ENCODE measurements around the gene HPS4. TPM values are rescaled to one million over a fixed set of nuclear protein-coding genes. Genes with fewer than 3 reads are reported as not detected.

The HPS4 gene
- total RNA-seq, 1 experiment from 2014 or later: 48.1 TPM

DNA sequence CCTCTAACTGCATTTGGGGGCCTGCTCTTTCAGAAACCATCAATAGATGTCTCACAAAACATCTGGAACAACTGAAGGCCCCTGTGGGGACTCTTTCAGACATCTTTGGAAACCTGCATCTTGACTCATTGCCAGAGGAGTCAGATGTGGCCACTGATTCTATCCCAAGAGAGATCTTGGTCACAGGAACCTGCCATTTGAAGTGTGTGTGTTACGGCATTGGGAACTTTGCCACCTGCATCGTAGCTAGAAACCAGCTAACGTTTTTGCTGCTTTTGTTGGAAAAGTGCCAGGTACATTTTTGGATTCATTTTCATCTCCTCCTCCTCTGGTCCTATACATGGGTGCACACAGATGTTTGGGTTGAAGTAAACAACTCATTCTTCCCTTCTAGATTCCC is 4.4 kb upstream of the HPS4 start (continued):
- no peak for TF ChIP-seq HMGA2 (CRISPR knock-in tag; IDR thresholded peaks at IDR 0.05)
- TF ChIP-seq MXD4 (CRISPR knock-in tag; IDR thresholded peaks at IDR 0.05; ENCODE audit: borderline replicate concordance): no peak
- no peak for TF ChIP-seq RORB (CRISPR knock-in tag; IDR thresholded peaks at IDR 0.05)
- TF ChIP-seq ESRRA (CRISPR knock-in tag; IDR thresholded peaks at IDR 0.05; ENCODE audit: borderline replicate concordance): no peak
- no peak for TF ChIP-seq ZNF232 (CRISPR knock-in tag; IDR thresholded peaks at IDR 0.05)
- TF ChIP-seq, protein P1, sequence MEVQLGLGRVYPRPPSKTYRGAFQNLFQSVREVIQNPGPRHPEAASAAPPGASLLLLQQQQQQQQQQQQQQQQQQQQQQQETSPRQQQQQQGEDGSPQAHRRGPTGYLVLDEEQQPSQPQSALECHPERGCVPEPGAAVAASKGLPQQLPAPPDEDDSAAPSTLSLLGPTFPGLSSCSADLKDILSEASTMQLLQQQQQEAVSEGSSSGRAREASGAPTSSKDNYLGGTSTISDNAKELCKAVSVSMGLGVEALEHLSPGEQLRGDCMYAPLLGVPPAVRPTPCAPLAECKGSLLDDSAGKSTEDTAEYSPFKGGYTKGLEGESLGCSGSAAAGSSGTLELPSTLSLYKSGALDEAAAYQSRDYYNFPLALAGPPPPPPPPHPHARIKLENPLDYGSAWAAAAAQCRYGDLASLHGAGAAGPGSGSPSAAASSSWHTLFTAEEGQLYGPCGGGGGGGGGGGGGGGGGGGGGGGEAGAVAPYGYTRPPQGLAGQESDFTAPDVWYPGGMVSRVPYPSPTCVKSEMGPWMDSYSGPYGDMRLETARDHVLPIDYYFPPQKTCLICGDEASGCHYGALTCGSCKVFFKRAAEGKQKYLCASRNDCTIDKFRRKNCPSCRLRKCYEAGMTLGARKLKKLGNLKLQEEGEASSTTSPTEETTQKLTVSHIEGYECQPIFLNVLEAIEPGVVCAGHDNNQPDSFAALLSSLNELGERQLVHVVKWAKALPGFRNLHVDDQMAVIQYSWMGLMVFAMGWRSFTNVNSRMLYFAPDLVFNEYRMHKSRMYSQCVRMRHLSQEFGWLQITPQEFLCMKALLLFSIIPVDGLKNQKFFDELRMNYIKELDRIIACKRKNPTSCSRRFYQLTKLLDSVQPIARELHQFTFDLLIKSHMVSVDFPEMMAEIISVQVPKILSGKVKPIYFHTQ (CRISPR knock-in tag; IDR thresholded peaks at IDR 0.05): no peak

DNA sequence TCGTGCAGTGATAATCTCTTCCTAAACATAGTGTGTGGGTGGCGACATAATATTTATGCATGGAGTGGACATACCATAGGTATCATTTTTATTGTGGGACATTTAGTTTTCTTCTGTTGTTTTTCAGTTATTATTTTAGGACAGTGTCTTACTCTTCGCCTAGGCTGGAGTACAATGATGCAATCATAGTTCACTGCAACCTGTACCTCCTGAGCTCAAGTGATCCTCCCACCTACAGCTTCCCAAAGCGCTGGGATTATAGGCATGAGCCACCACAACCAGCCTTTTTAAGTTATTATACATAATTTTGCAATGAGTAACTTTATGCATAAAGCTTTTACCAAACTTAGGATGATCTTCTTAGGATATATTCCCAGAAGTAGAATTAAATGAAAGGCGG is 2.8 kb upstream of the HPS4 start:
- H3K27me3 Mint-ChIP-seq (ENCODE audit: low read depth): no peaks in the 10 kb centered on the region
- H3K4me3 Mint-ChIP-seq: no peak overlapping the region
- TF ChIP-seq, protein P2, sequence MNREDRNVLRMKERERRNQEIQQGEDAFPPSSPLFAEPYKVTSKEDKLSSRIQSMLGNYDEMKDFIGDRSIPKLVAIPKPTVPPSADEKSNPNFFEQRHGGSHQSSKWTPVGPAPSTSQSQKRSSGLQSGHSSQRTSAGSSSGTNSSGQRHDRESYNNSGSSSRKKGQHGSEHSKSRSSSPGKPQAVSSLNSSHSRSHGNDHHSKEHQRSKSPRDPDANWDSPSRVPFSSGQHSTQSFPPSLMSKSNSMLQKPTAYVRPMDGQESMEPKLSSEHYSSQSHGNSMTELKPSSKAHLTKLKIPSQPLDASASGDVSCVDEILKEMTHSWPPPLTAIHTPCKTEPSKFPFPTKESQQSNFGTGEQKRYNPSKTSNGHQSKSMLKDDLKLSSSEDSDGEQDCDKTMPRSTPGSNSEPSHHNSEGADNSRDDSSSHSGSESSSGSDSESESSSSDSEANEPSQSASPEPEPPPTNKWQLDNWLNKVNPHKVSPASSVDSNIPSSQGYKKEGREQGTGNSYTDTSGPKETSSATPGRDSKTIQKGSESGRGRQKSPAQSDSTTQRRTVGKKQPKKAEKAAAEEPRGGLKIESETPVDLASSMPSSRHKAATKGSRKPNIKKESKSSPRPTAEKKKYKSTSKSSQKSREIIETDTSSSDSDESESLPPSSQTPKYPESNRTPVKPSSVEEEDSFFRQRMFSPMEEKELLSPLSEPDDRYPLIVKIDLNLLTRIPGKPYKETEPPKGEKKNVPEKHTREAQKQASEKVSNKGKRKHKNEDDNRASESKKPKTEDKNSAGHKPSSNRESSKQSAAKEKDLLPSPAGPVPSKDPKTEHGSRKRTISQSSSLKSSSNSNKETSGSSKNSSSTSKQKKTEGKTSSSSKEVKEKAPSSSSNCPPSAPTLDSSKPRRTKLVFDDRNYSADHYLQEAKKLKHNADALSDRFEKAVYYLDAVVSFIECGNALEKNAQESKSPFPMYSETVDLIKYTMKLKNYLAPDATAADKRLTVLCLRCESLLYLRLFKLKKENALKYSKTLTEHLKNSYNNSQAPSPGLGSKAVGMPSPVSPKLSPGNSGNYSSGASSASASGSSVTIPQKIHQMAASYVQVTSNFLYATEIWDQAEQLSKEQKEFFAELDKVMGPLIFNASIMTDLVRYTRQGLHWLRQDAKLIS (CRISPR knock-in tag; IDR thresholded peaks at IDR 0.05; ENCODE audit: borderline replicate concordance): no peak
- TF ChIP-seq, protein P3, sequence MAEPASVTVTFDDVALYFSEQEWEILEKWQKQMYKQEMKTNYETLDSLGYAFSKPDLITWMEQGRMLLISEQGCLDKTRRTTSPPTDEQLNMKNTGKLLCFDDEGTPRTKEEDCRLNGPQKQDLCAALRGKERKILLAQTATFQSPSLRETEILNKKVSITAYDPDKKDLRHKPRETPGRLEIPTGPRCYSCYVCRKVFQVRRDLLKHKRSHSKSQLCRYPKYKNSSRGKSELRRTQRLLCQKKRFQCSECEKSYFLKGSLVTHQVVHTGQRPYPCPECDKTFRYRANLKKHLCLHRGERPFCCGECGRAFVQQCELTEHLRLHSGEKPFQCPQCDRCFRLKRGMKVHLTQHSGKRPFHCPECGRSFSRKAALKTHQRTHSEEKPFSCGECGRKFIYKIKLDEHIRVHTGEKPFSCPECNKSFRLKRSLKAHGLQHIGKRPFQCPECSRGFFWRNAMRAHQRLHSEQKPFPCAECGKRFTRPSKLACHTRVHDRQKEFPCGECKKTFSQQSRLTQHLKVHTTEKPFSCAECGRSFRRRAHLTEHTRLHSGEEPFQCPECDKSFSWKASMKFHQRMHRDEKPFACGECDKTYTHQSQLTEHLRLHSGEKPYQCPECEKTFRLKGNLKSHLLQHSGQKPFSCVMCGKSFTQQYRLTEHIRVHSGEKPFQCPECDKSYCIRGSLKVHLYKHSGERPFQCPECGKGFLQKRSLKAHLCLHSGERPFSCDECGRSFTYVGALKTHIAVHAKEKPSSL (CRISPR knock-in tag; conservative IDR thresholded peaks at IDR 0.05): no peak
- no peak for TF ChIP-seq SMAD3 (CRISPR knock-in tag; IDR thresholded peaks at IDR 0.05; ENCODE audit: borderline replicate concordance)
- no peak for TF ChIP-seq MYBL2 (CRISPR knock-in tag; IDR thresholded peaks at IDR 0.05)
- TF ChIP-seq IRF2 (CRISPR knock-in tag; IDR thresholded peaks at IDR 0.05; ENCODE audit: borderline replicate concordance, low read depth): no peak
- TF ChIP-seq, protein P4, sequence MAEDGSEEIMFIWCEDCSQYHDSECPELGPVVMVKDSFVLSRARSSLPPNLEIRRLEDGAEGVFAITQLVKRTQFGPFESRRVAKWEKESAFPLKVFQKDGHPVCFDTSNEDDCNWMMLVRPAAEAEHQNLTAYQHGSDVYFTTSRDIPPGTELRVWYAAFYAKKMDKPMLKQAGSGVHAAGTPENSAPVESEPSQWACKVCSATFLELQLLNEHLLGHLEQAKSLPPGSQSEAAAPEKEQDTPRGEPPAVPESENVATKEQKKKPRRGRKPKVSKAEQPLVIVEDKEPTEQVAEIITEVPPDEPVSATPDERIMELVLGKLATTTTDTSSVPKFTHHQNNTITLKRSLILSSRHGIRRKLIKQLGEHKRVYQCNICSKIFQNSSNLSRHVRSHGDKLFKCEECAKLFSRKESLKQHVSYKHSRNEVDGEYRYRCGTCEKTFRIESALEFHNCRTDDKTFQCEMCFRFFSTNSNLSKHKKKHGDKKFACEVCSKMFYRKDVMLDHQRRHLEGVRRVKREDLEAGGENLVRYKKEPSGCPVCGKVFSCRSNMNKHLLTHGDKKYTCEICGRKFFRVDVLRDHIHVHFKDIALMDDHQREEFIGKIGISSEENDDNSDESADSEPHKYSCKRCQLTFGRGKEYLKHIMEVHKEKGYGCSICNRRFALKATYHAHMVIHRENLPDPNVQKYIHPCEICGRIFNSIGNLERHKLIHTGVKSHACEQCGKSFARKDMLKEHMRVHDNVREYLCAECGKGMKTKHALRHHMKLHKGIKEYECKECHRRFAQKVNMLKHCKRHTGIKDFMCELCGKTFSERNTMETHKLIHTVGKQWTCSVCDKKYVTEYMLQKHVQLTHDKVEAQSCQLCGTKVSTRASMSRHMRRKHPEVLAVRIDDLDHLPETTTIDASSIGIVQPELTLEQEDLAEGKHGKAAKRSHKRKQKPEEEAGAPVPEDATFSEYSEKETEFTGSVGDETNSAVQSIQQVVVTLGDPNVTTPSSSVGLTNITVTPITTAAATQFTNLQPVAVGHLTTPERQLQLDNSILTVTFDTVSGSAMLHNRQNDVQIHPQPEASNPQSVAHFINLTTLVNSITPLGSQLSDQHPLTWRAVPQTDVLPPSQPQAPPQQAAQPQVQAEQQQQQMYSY (CRISPR knock-in tag; IDR thresholded peaks at IDR 0.05): no peak
- no peak for TF ChIP-seq CREM (CRISPR knock-in tag; IDR thresholded peaks at IDR 0.05)
- peaks cover 39% of the 10 kb centered on the region for H3K36me3 Mint-ChIP-seq
- H3K4me1 Mint-ChIP-seq: peaks cover 27% of the 10 kb centered on the region
- no peak overlapping the region for H3K27ac Mint-ChIP-seq
- no peaks in the 10 kb centered on the region for H3K9me3 Mint-ChIP-seq
- POLR2A ChIA-PET: no interaction called here
- no peak for ATAC-seq
- CTCF ChIA-PET: interaction anchor here (0.9 kb wide), 1 partner anchor 17 kb away, joined by 3 read pairs; no protein-coding TSS in a partner anchor
- no peak for DNase-seq (ENCODE audit: low spot score)

Measured in WTC11 (cell line).